SK-N-SH (cell line): ENCODE measurements around the gene ATP6V0E1. TPM values are rescaled to one million over a fixed set of nuclear protein-coding genes. Genes with fewer than 3 reads are reported as not detected.

Experiments
- CTCF ChIA-PET: fragments of 300-600, 350-600 bp; formaldehyde crosslinking; extraction: SDS; loops from one replicate; lab custom pipeline; 2021; lab: Yijun Ruan, JAX
- POLR2A ChIA-PET: fragments of 350-600 bp; sonication (Branson Sonifier 250); formaldehyde crosslinking; extraction: SDS; loops from one replicate; lab custom pipeline; 2020; ENCODE audit warnings: antibody characterized with exemption, inconsistent platforms; lab: Yijun Ruan, JAX
- DNase-seq: peaks from one replicate; pipeline ENCODE4 v3.0.0; 2012
- H2AFZ ChIP-seq: fragments of 200-600 bp; sonication (generic); 2 replicates; pipeline ENCODE4 v1.8.1; 2016; ENCODE audit warnings: antibody characterized with exemption, mild to moderate bottlenecking, low read depth
- H3F3A ChIP-seq: fragments of 200-600 bp; sonication (generic); replicated peaks from 2 replicates; pipeline ENCODE3; 2016; ENCODE audit warnings: antibody characterized with exemption, mild to moderate bottlenecking; ENCODE audit not compliant: insufficient read depth
- H3K27ac ChIP-seq, 2 experiments: fragments of 200-500 bp in 1 of 2; fragments of 200-600 bp in 1 of 2; sonication (Bioruptor generic) in 1 of 2; sonication (generic), shearing (Covaris generic) in 1 of 2; 2 replicates each; pipeline versions ENCODE4 v1.5.1 to v1.6.1; 2014 to 2016; ENCODE audit warnings: low read depth in 2 of 2, inconsistent platforms in 1 of 2, low read length in 1 of 2, mild to moderate bottlenecking in 1 of 2, mixed read lengths in 1 of 2
- H3K27me3 ChIP-seq: fragments of 200-600 bp; sonication (generic), shearing (Covaris generic); 2 replicates; pipeline ENCODE4 v1.6.1; 2016; ENCODE audit warnings: mixed run types; ENCODE audit not compliant: insufficient read depth
- H3K36me3 ChIP-seq, 2 experiments: fragments of 200-500 bp in 1 of 2; fragments of 200-600 bp in 1 of 2; sonication (Bioruptor generic) in 1 of 2; sonication (generic) in 1 of 2; replicated peaks in 1 of 2; 2 replicates each; pipeline versions ENCODE3 to v1.5.1; 2014 to 2016; ENCODE audit warnings: low read length in 1 of 2, mild to moderate bottlenecking in 1 of 2; ENCODE audit not compliant: insufficient read depth in 2 of 2, control insufficient read depth in 1 of 2
- H3K4me1 ChIP-seq, 2 experiments: fragments of 200-500 bp in 1 of 2; fragments of 200-600 bp in 1 of 2; sonication (Bioruptor generic) in 1 of 2; sonication (generic), shearing (Covaris generic) in 1 of 2; 2 replicates each; pipeline versions ENCODE4 v1.5.1 to v1.6.1; 2014 to 2016; ENCODE audit warnings: low read depth in 1 of 2, low read length in 1 of 2, mixed run types in 1 of 2; ENCODE audit not compliant: insufficient read depth in 2 of 2, control insufficient read depth in 1 of 2
- H3K4me2 ChIP-seq: fragments of 200-600 bp; sonication (generic), shearing (Covaris generic); 2 replicates; pipeline ENCODE4 v1.6.1; 2017; ENCODE audit warnings: mixed run types
- H3K4me3 ChIP-seq, 2 experiments: fragments of 200-500 bp in 1 of 2; fragments of 200-600 bp in 1 of 2; sonication (Bioruptor generic) in 1 of 2; sonication (generic), shearing (Covaris generic) in 1 of 2; 2 replicates each; pipeline versions ENCODE4 v1.5.1 to v1.8.1; 2014 to 2016; ENCODE audit warnings: low read depth in 2 of 2, inconsistent platforms in 1 of 2, low read length in 1 of 2, mild to moderate bottlenecking in 1 of 2, mixed read lengths in 1 of 2, moderate library complexity in 1 of 2
- H3K79me2 ChIP-seq: fragments of 200-600 bp; sonication (generic); 2 replicates; pipeline ENCODE4 v1.8.1; 2017; ENCODE audit warnings: mild to moderate bottlenecking; ENCODE audit not compliant: insufficient read depth
- H3K9ac ChIP-seq: fragments of 200-600 bp; sonication (generic); 2 replicates; pipeline ENCODE4 v1.6.1; 2017; ENCODE audit warnings: mixed run types
- H3K9me2 ChIP-seq: fragments of 200-600 bp; sonication (generic); 2 replicates; pipeline ENCODE4 v1.6.1; 2017; ENCODE audit warnings: mixed run types
- H3K9me3 ChIP-seq: fragments of 200-600 bp; sonication (generic); 2 replicates; pipeline ENCODE4 v1.6.1; 2017; ENCODE audit warnings: mixed run types, mild to moderate bottlenecking, moderate library complexity
- H4K20me1 ChIP-seq: fragments of 200-600 bp; sonication (generic); 2 replicates; pipeline ENCODE4 v1.6.1; 2017; ENCODE audit warnings: mild to moderate bottlenecking, mixed run types; ENCODE audit not compliant: insufficient read depth
- CTCF ChIP-seq: fragments of 200-600 bp; sonication (generic); IDR thresholded peaks from 2 replicates; pipeline ENCODE4 v1.6.1; 2017; ENCODE audit warnings: antibody characterized with exemption, mild to moderate bottlenecking, moderate library complexity
- ELF1 ChIP-seq: IDR thresholded peaks from 2 replicates; pipeline ENCODE4 v1.4.0; 2012
- GATA2 ChIP-seq: sonication (generic); formaldehyde crosslinking; IDR thresholded peaks from 2 replicates; pipeline ENCODE4 v1.5.0; 2020; ENCODE audit warnings: mild to moderate bottlenecking, missing genetic modification reagents
- IRF3 ChIP-seq: fragments of 150-350 bp; IDR thresholded peaks from 2 replicates; pipeline ENCODE4 v1.6.1; 2016; ENCODE audit warnings: mild to moderate bottlenecking, low read depth, low read length
- JUND ChIP-seq: IDR thresholded peaks from 2 replicates; pipeline ENCODE4 v1.4.0; 2012
- MAX ChIP-seq: IDR thresholded peaks from 2 replicates; pipeline ENCODE4 v1.4.0; 2012; ENCODE audit warnings: low read depth
- MXI1 ChIP-seq: IDR thresholded peaks from 2 replicates; pipeline ENCODE4 v1.6.1; 2012; ENCODE audit warnings: mild to moderate bottlenecking, low read depth, low read length, improper control_type of control experiment
- NRF1 ChIP-seq: IDR thresholded peaks from 2 replicates; pipeline ENCODE4 v1.6.1; 2012; ENCODE audit warnings: low read depth, mild to moderate bottlenecking, low read length
- PBX3 ChIP-seq: IDR thresholded peaks from 2 replicates; pipeline ENCODE4; 2012
- REST ChIP-seq: IDR thresholded peaks from 2 replicates; pipeline ENCODE4 v1.6.1; 2012; ENCODE audit warnings: mild to moderate bottlenecking, low read depth, low read length, moderate library complexity
- RXRA ChIP-seq: IDR thresholded peaks from 2 replicates; pipeline ENCODE4 v1.4.0; 2012; ENCODE audit warnings: low read depth, mild to moderate bottlenecking, borderline replicate concordance
- SIN3A ChIP-seq: IDR thresholded peaks from 2 replicates; pipeline ENCODE4 v1.6.1; 2012; ENCODE audit warnings: low read depth, mild to moderate bottlenecking, low read length, moderate library complexity, borderline replicate concordance
- TCF12 ChIP-seq: IDR thresholded peaks from 2 replicates; pipeline ENCODE4 v1.4.0; 2012
- TEAD4 ChIP-seq: IDR thresholded peaks from 2 replicates; pipeline ENCODE4 v1.4.0; 2012; ENCODE audit warnings: mild to moderate bottlenecking, borderline replicate concordance; ENCODE audit not compliant: insufficient read depth
- YY1 ChIP-seq: IDR thresholded peaks from 2 replicates; pipeline ENCODE4 v1.4.0; 2012; ENCODE audit warnings: low read depth, mild to moderate bottlenecking
- WGBS: methylation state at CpG from one replicate; pipeline ENCODE4 v1.1.6; 2017; ENCODE audit warnings: low lambda C conversion rate; 5-methylcytosine and 5-hydroxymethylcytosine counted together
- polyA plus RNA-seq, 3 experiments: library from polyadenylated mRNA; depleted of rRNA; stranded (reverse); fragments of >200 nt; gene quantifications; 2 replicates each; pipeline ENCODE4 v1.2.3, GENCODE V29; 2012

Gene ATP6V0E1
- polyA plus RNA-seq, 1 of the 3 experiments (the other 2 are of a cell fraction) = 243 TPM

- POLR2A ChIA-PET = interaction anchor here (0.7 kb wide), 1 partner anchor 20 kb away, joined by 3 read pairs; no protein-coding TSS in a partner anchor
- TF ChIP-seq TEAD4 = no peak
- no peak for TF ChIP-seq MAX
- TF ChIP-seq YY1 = no peak
- TF ChIP-seq MXI1 = no peak
- TF ChIP-seq REST = no peak
- no peak for TF ChIP-seq TCF12
- TF ChIP-seq RXRA = no peak
- no peak for TF ChIP-seq ELF1
- TF ChIP-seq PBX3 = no peak
- no peak for TF ChIP-seq GATA2 (CRISPR knock-in tag)
- no peak for TF ChIP-seq CTCF
- no peak for TF ChIP-seq SIN3A
- no peak for TF ChIP-seq JUND
- TF ChIP-seq IRF3 = no peak
- TF ChIP-seq NRF1 = no peak
- TF ChIP-seq, all 33 proteins: peak for 0
- 97% methylated on average over 6 of the region's 6 CpGs for WGBS
- Histone ChIP-seq H4K20me1 (peaks cover 40% of the 10 kb centered on the region), H3K4me3 (no peak overlapping the region), H3F3A (peaks cover 8% of the 10 kb centered on the region), H3K36me3 (peaks cover 0 to 23% of the 10 kb centered on the region in 2 experiments), H3K9ac (no peak overlapping the region), H3K27me3 (no peaks in the 10 kb centered on the region), H3K4me2 (no peak overlapping the region), H2AFZ (no peak overlapping the region), H3K27ac (no peak overlapping the region), H3K9me3 (no peaks in the 10 kb centered on the region), H3K79me2 (peaks cover 92% of the 10 kb centered on the region), H3K4me1 (peaks cover 0 to 16% of the 10 kb centered on the region in 2 experiments; a peak in 2 of 4 replicates), H3K9me2 (no peaks in the 10 kb centered on the region)
- DNase-seq = no peak
- CTCF ChIA-PET = interaction anchor here (1.1 kb wide), 1 partner anchor 10 kb away, joined by 3 read pairs; no protein-coding TSS in a partner anchor
These were observed 42.1 kb downstream of the ATP6V0E1 start for GRCh38 chr5:173025651-173026050.
